Measurements from ENCODE around the gene FAM110D.

FAM110D gene

GRCh38 chr1:26132834-26133167 is 26.1 kb upstream of the FAM110D start:
- 90% methylated on average over 2 of the region's 2 CpGs for WGBS
- H3K27me3 ChIP-seq (ENCODE audit: insufficient read depth, low read length), result no peaks in the 10 kb centered on the region
- no peak overlapping the region for H3K4me3 ChIP-seq (ENCODE audit: low read length)
- H3K9ac ChIP-seq (ENCODE audit: low read depth, low read length), result no peak overlapping the region
- no peaks in the 10 kb centered on the region for H3K36me3 ChIP-seq (ENCODE audit: insufficient read depth, low read length)
- H3K27ac ChIP-seq (ENCODE audit: low read depth, low read length), result no peak overlapping the region
- H3K9me3 ChIP-seq (ENCODE audit: insufficient read depth, low read depth, low read length), result no peaks in the 10 kb centered on the region
- no peaks in the 10 kb centered on the region for H3K4me1 ChIP-seq (ENCODE audit: insufficient read depth, low read length)

GRCh38 chr1:26134466-26134865 is 24.4 kb upstream of the FAM110D start:
- H3K27me3 ChIP-seq (ENCODE audit: insufficient read depth, low read length), result no peaks in the 10 kb centered on the region
- H3K4me3 ChIP-seq (ENCODE audit: low read length), result no peak overlapping the region
- H3K9ac ChIP-seq (ENCODE audit: low read depth, low read length), result no peak overlapping the region
- no peaks in the 10 kb centered on the region for H3K36me3 ChIP-seq (ENCODE audit: insufficient read depth, low read length)
- no peaks in the 10 kb centered on the region for H3K9me3 ChIP-seq (ENCODE audit: insufficient read depth, low read depth, low read length)
- no peak overlapping the region for H3K27ac ChIP-seq (ENCODE audit: low read depth, low read length)
- 82% methylated on average over 3 of the region's 3 CpGs for WGBS
- no peaks in the 10 kb centered on the region; the same call in 1 of the 2 replicates for H3K4me1 ChIP-seq (ENCODE audit: insufficient read depth, low read length)

GRCh38 chr1:26138974-26139558 is 19.8 kb upstream of the FAM110D start:
- Histone ChIP-seq H3K4me1 (ENCODE audit: insufficient read depth, low read length) (no peaks in the 10 kb centered on the region; the same call in 1 of the 2 replicates), H3K27me3 (ENCODE audit: insufficient read depth, low read length) (peaks cover 5% of the 10 kb centered on the region; the same call in 1 of the 2 replicates), H3K9ac (ENCODE audit: low read depth, low read length) (no peak overlapping the region), H3K27ac (ENCODE audit: low read depth, low read length) (no peak overlapping the region), H3K4me3 (ENCODE audit: low read length) (no peak overlapping the region), H3K36me3 (ENCODE audit: insufficient read depth, low read length) (no peaks in the 10 kb centered on the region), H3K9me3 (ENCODE audit: insufficient read depth, low read depth, low read length) (no peaks in the 10 kb centered on the region)
- 76% methylated on average over 2 of the region's 3 CpGs for WGBS

- Histone ChIP-seq H3K27me3 (ENCODE audit: insufficient read depth, low read length) (peaks cover 33% of the 10 kb centered on the region), H3K36me3 (ENCODE audit: insufficient read depth, low read length) (no peaks in the 10 kb centered on the region), H3K27ac (ENCODE audit: low read depth, low read length) (no peak overlapping the region), H3K4me3 (ENCODE audit: low read length) (no peak overlapping the region), H3K4me1 (ENCODE audit: insufficient read depth, low read length) (no peaks in the 10 kb centered on the region; the same call in 1 of the 2 replicates), H3K9me3 (ENCODE audit: insufficient read depth, low read depth, low read length) (no peaks in the 10 kb centered on the region), H3K9ac (ENCODE audit: low read depth, low read length) (no peak overlapping the region)
- WGBS, result 95% methylated on average over 8 of the region's 8 CpGs
These were observed 16.7 kb upstream of the FAM110D start for GRCh38 chr1:26142159-26142558.

- 35% methylated on average over 19 of the region's 19 CpGs for WGBS
- Histone ChIP-seq H3K4me3 (ENCODE audit: low read length) (no peak overlapping the region), H3K4me1 (ENCODE audit: insufficient read depth, low read length) (no peaks in the 10 kb centered on the region), H3K9me3 (ENCODE audit: insufficient read depth, low read depth, low read length) (no peaks in the 10 kb centered on the region), H3K36me3 (ENCODE audit: insufficient read depth, low read length) (no peaks in the 10 kb centered on the region), H3K27me3 (ENCODE audit: insufficient read depth, low read length) (peaks cover 54% of the 10 kb centered on the region), H3K9ac (ENCODE audit: low read depth, low read length) (no peak overlapping the region), H3K27ac (ENCODE audit: low read depth, low read length) (no peak overlapping the region)
These were observed 13.6 kb upstream of the FAM110D start for GRCh38 chr1:26145041-26145959.

GRCh38 chr1:26145960-26146294 is 13.0 kb upstream of the FAM110D start:
- H3K27me3 ChIP-seq (ENCODE audit: insufficient read depth, low read length), result peaks cover 59% of the 10 kb centered on the region
- no peaks in the 10 kb centered on the region for H3K36me3 ChIP-seq (ENCODE audit: insufficient read depth, low read length)
- no peak overlapping the region for H3K4me3 ChIP-seq (ENCODE audit: low read length)
- H3K4me1 ChIP-seq (ENCODE audit: insufficient read depth, low read length), result no peaks in the 10 kb centered on the region
- H3K27ac ChIP-seq (ENCODE audit: low read depth, low read length), result no peak overlapping the region
- WGBS, result 69% methylated on average over 6 of the region's 6 CpGs
- H3K9me3 ChIP-seq (ENCODE audit: insufficient read depth, low read depth, low read length), result no peaks in the 10 kb centered on the region
- no peak overlapping the region for H3K9ac ChIP-seq (ENCODE audit: low read depth, low read length)

GRCh38 chr1:26148887-26149286 is 10.0 kb upstream of the FAM110D start:
- Histone ChIP-seq H3K36me3 (ENCODE audit: insufficient read depth, low read length) (no peaks in the 10 kb centered on the region), H3K27me3 (ENCODE audit: insufficient read depth, low read length) (peaks cover 83% of the 10 kb centered on the region), H3K27ac (ENCODE audit: low read depth, low read length) (no peak overlapping the region), H3K9ac (ENCODE audit: low read depth, low read length) (no peak overlapping the region), H3K9me3 (ENCODE audit: insufficient read depth, low read depth, low read length) (no peaks in the 10 kb centered on the region), H3K4me1 (ENCODE audit: insufficient read depth, low read length) (no peaks in the 10 kb centered on the region), H3K4me3 (ENCODE audit: low read length) (no peak overlapping the region)

GRCh38 chr1:26153966-26154532 is 4.8 kb upstream of the FAM110D start:
- Histone ChIP-seq H3K27me3 (ENCODE audit: insufficient read depth, low read length) (peaks cover 94% of the 10 kb centered on the region), H3K27ac (ENCODE audit: low read depth, low read length) (no peak overlapping the region), H3K4me3 (ENCODE audit: low read length) (no peak overlapping the region), H3K4me1 (ENCODE audit: insufficient read depth, low read length) (peaks cover 32% of the 10 kb centered on the region), H3K9me3 (ENCODE audit: insufficient read depth, low read depth, low read length) (no peaks in the 10 kb centered on the region), H3K36me3 (ENCODE audit: insufficient read depth, low read length) (no peaks in the 10 kb centered on the region), H3K9ac (ENCODE audit: low read depth, low read length) (no peak overlapping the region)
- 60% methylated on average over 5 of the region's 5 CpGs for WGBS

- Histone ChIP-seq H3K4me3 (ENCODE audit: low read length) (peak overlapping the region; percentile 41), H3K36me3 (ENCODE audit: insufficient read depth, low read length) (no peaks in the 10 kb centered on the region), H3K27ac (ENCODE audit: low read depth, low read length) (no peak overlapping the region), H3K4me1 (ENCODE audit: insufficient read depth, low read length) (peaks cover 37% of the 10 kb centered on the region), H3K9me3 (ENCODE audit: insufficient read depth, low read depth, low read length) (no peaks in the 10 kb centered on the region), H3K9ac (ENCODE audit: low read depth, low read length) (no peak overlapping the region), H3K27me3 (ENCODE audit: insufficient read depth, low read length) (peaks cover 97% of the 10 kb centered on the region)
- 2% methylated on average over 9 of the region's 9 CpGs for WGBS
These were observed 4.1 kb upstream of the FAM110D start for GRCh38 chr1:26154750-26155149.

- Histone ChIP-seq H3K27ac (ENCODE audit: low read depth, low read length) (no peak overlapping the region), H3K4me1 (ENCODE audit: insufficient read depth, low read length) (peaks cover 37% of the 10 kb centered on the region), H3K9ac (ENCODE audit: low read depth, low read length) (no peak overlapping the region), H3K27me3 (ENCODE audit: insufficient read depth, low read length) (peaks cover 97% of the 10 kb centered on the region), H3K36me3 (ENCODE audit: insufficient read depth, low read length) (no peaks in the 10 kb centered on the region), H3K9me3 (ENCODE audit: insufficient read depth, low read depth, low read length) (no peaks in the 10 kb centered on the region), H3K4me3 (ENCODE audit: low read length) (peak overlapping the region; percentile 41)
- 13% methylated on average over 21 of the region's 21 CpGs for WGBS
These were observed 3.3 kb upstream of the FAM110D start for GRCh38 chr1:26155370-26156284.

Measured in HUES64 (cell line).